ENCODE measurements around the gene HEXA. TPM values are rescaled to one million over a fixed set of nuclear protein-coding genes. Genes with fewer than 3 reads are reported as not detected.
"Not testable (repeated sequence)": the region's sequence is repeated elsewhere in the genome, so short reads cannot be mapped to it uniquely, and the experiment has no call there.

The HEXA gene
- 162 TPM for polyA plus RNA-seq
- long read RNA-seq, donor 1, full-length matches to known transcripts = 38 of 60 reads
- long read RNA-seq, donor 1, partial matches to known transcripts = 22 of 60 reads
- long read RNA-seq, donor 1, other reads (novel, unspliced or antisense) = 0 of 60 reads
- long read RNA-seq, donor 2, full-length matches to known transcripts = 63 of 110 reads
- long read RNA-seq, donor 2, partial matches to known transcripts = 47 of 110 reads
- long read RNA-seq, donor 2, other reads (novel, unspliced or antisense) = 0 of 110 reads
- long read RNA-seq, donor 3 = 0 reads
- long read RNA-seq, donor 4, full-length matches to known transcripts = 6 of 14 reads
- long read RNA-seq, donor 4, partial matches to known transcripts = 8 of 14 reads
- long read RNA-seq, donor 4, other reads (novel, unspliced or antisense) = 0 of 14 reads
- long read RNA-seq, donor 5, full-length matches to known transcripts = 23 of 30 reads
- long read RNA-seq, donor 5, partial matches to known transcripts = 7 of 30 reads
- long read RNA-seq, donor 5, other reads (novel, unspliced or antisense) = 0 of 30 reads
- long read RNA-seq, donor 6, full-length matches to known transcripts = 49 of 62 reads
- long read RNA-seq, donor 6, partial matches to known transcripts = 13 of 62 reads
- long read RNA-seq, donor 6, other reads (novel, unspliced or antisense) = 0 of 62 reads
- long read RNA-seq, donor 7, full-length matches to known transcripts = 18 of 27 reads
- long read RNA-seq, donor 7, partial matches to known transcripts = 9 of 27 reads
- long read RNA-seq, donor 7, other reads (novel, unspliced or antisense) = 0 of 27 reads
- long read RNA-seq, donor 8, full-length matches to known transcripts = 71 of 97 reads
- long read RNA-seq, donor 8, partial matches to known transcripts = 26 of 97 reads
- long read RNA-seq, donor 8, other reads (novel, unspliced or antisense) = 0 of 97 reads
- long read RNA-seq, donor 9, full-length matches to known transcripts = 72 of 127 reads
- long read RNA-seq, donor 9, partial matches to known transcripts = 55 of 127 reads
- long read RNA-seq, donor 9, other reads (novel, unspliced or antisense) = 0 of 127 reads
- long read RNA-seq, donor 10, full-length matches to known transcripts = 56 of 63 reads
- long read RNA-seq, donor 10, partial matches to known transcripts = 7 of 63 reads
- long read RNA-seq, donor 10, other reads (novel, unspliced or antisense) = 0 of 63 reads
- long read RNA-seq, donor 11, full-length matches to known transcripts = 50 of 80 reads
- long read RNA-seq, donor 11, partial matches to known transcripts = 30 of 80 reads
- long read RNA-seq, donor 11, other reads (novel, unspliced or antisense) = 0 of 80 reads

GRCh38 chr15:72375846-72376581 is at the start of gene HEXA:
Gene HEXA, minus strand, starts transcription at chr15:72376014. Its CDS starts 42 bp downstream, at chr15:72375972.
- Histone ChIP-seq H3K27me3 (ENCODE audit: control insufficient read depth, insufficient read depth, low read length) (peaks cover 4% of the 10 kb centered on the region), H3K27ac (ENCODE audit: low read length) (peak within 1 kb of the TSS; percentile 89), H3K36me3 (ENCODE audit: control insufficient read depth, insufficient read depth, low read length) (no peaks in the 10 kb centered on the region), H3K4me3 (ENCODE audit: low read length) (peak within 1 kb of the TSS; percentile 91), H3K9me3 (ENCODE audit: control insufficient read depth, low read depth, low read length) (no peaks in the 10 kb centered on the region), H3K4me1 (ENCODE audit: control insufficient read depth, insufficient read depth, low read length) (peaks cover 7% of the 10 kb centered on the region)
- DNase-seq = peak; percentile 96 to 98
- WGBS (ENCODE audit: insufficient coverage, low lambda C conversion rate) = no CpG with 5 or more reads among the region's 50 CpGs

DNA sequence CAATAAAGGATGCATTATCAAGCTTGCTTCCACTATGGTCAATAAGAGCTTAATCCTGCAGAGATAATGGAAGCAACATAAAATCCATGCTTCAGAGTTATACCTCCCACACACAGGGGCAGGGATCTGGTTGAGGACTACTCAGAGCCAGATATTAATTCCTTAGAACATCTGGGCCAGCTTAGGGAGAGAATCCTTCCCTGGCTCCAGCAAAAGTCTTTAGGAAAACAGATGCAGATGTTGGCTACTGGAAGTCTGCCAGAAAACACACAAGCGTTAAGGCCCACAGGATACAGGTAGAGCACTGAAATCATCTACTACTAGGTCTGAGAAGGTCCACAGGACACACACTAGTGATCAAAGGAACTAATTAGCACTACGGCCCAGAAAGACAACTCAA is 47.4 kb upstream of the HEXA start:
- Histone ChIP-seq H3K9me3 (ENCODE audit: control insufficient read depth, low read depth, low read length) (no peaks in the 10 kb centered on the region), H3K4me1 (ENCODE audit: control insufficient read depth, insufficient read depth, low read length) (no peaks in the 10 kb centered on the region), H3K27ac (ENCODE audit: low read length) (no peak overlapping the region), H3K36me3 (ENCODE audit: control insufficient read depth, insufficient read depth, low read length) (no peaks in the 10 kb centered on the region), H3K4me3 (ENCODE audit: low read length) (no peak overlapping the region), H3K27me3 (ENCODE audit: control insufficient read depth, insufficient read depth, low read length) (peaks cover 7% of the 10 kb centered on the region)
- DNase-seq = no peak
- WGBS (ENCODE audit: insufficient coverage, low lambda C conversion rate) = no CpG with 5 or more reads among the region's 2 CpGs

GRCh38 chr15:72421484-72421883 is 45.7 kb upstream of the HEXA start:
- no CpG with 5 or more reads among the region's 1 CpG for WGBS (ENCODE audit: insufficient coverage, low lambda C conversion rate)
- Histone ChIP-seq H3K4me1 (ENCODE audit: control insufficient read depth, insufficient read depth, low read length) (no peaks in the 10 kb centered on the region), H3K4me3 (ENCODE audit: low read length) (no peak overlapping the region)

DNA sequence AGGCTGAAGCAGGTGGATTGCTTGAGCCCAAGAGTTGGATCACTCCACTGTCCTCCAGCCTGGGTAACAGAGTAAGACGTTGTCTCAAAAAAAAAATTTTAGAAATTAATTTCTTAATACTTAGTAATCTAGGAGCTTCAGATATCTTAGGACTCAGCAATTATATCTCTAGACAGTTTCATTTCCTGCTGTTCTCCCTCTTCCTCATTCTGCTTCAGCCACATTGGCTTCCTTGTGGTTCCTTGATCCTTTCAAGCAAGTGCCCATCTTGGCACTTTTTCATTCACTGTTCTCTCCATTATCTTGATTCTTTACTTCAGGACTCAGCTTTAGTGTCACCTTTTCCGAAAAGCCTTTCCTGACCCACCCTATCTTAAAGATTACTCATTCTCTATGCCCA is 44.8 kb upstream of the HEXA start:
- Histone ChIP-seq H3K36me3 (ENCODE audit: control insufficient read depth, insufficient read depth, low read length) (no peaks in the 10 kb centered on the region), H3K4me3 (ENCODE audit: low read length) (no peak overlapping the region), H3K4me1 (ENCODE audit: control insufficient read depth, insufficient read depth, low read length) (no peaks in the 10 kb centered on the region), H3K27me3 (ENCODE audit: control insufficient read depth, insufficient read depth, low read length) (peaks cover 7% of the 10 kb centered on the region), H3K9me3 (ENCODE audit: control insufficient read depth, low read depth, low read length) (no peaks in the 10 kb centered on the region), H3K27ac (ENCODE audit: low read length) (no peak overlapping the region)
- WGBS (ENCODE audit: insufficient coverage, low lambda C conversion rate) = 88% methylated on average over 1 of the region's 2 CpGs
- no peak for DNase-seq

More at GRCh38 chr15:72421484-72421883, 45.7 kb upstream of the HEXA start:
- Histone ChIP-seq H3K9me3 (ENCODE audit: control insufficient read depth, low read depth, low read length) (no peaks in the 10 kb centered on the region), H3K27ac (ENCODE audit: low read length) (no peak overlapping the region), H3K36me3 (ENCODE audit: control insufficient read depth, insufficient read depth, low read length) (no peaks in the 10 kb centered on the region), H3K27me3 (ENCODE audit: control insufficient read depth, insufficient read depth, low read length) (peaks cover 7% of the 10 kb centered on the region)
- no peak for DNase-seq

GRCh38 chr15:72419768-72420167 is 44.0 kb upstream of the HEXA start:
- not testable (repeated sequence) for H3K4me1 ChIP-seq (ENCODE audit: control insufficient read depth, insufficient read depth, low read length); H3K4me3 ChIP-seq (ENCODE audit: low read length); H3K27me3 ChIP-seq (ENCODE audit: control insufficient read depth, insufficient read depth, low read length); DNase-seq; H3K36me3 ChIP-seq (ENCODE audit: control insufficient read depth, insufficient read depth, low read length); H3K27ac ChIP-seq (ENCODE audit: low read length); H3K9me3 ChIP-seq (ENCODE audit: control insufficient read depth, low read depth, low read length)
- no CpG with 5 or more reads among the region's 3 CpGs for WGBS (ENCODE audit: insufficient coverage, low lambda C conversion rate)

GRCh38 chr15:72415304-72415703 is 39.5 kb upstream of the HEXA start:
- WGBS (ENCODE audit: insufficient coverage, low lambda C conversion rate) = 100% methylated on average over 1 of the region's 2 CpGs
- H3K36me3 ChIP-seq (ENCODE audit: control insufficient read depth, insufficient read depth, low read length) = no peaks in the 10 kb centered on the region
- no peaks in the 10 kb centered on the region for H3K9me3 ChIP-seq (ENCODE audit: control insufficient read depth, low read depth, low read length)
- H3K27ac ChIP-seq (ENCODE audit: low read length) = no peak overlapping the region
- no peaks in the 10 kb centered on the region for H3K4me1 ChIP-seq (ENCODE audit: control insufficient read depth, insufficient read depth, low read length)
- peaks cover 1% of the 10 kb centered on the region for H3K27me3 ChIP-seq (ENCODE audit: control insufficient read depth, insufficient read depth, low read length)
- H3K4me3 ChIP-seq (ENCODE audit: low read length) = no peak overlapping the region
- no peak for DNase-seq

- not testable (repeated sequence) for H3K27me3 ChIP-seq (ENCODE audit: control insufficient read depth, insufficient read depth, low read length); H3K27ac ChIP-seq (ENCODE audit: low read length); H3K9me3 ChIP-seq (ENCODE audit: control insufficient read depth, low read depth, low read length); H3K4me3 ChIP-seq (ENCODE audit: low read length); H3K36me3 ChIP-seq (ENCODE audit: control insufficient read depth, insufficient read depth, low read length); H3K4me1 ChIP-seq (ENCODE audit: control insufficient read depth, insufficient read depth, low read length); DNase-seq
- WGBS (ENCODE audit: insufficient coverage, low lambda C conversion rate) = no CpG with 5 or more reads among the region's 3 CpGs
Observed at GRCh38 chr15:72413337-72413736, 37.5 kb upstream of the HEXA start.

GRCh38 chr15:72411544-72411943 is 35.7 kb upstream of the HEXA start:
- no peak overlapping the region for H3K27ac ChIP-seq (ENCODE audit: low read length)
- 60% methylated on average over 1 of the region's 1 CpG for WGBS (ENCODE audit: insufficient coverage, low lambda C conversion rate)
- no peaks in the 10 kb centered on the region for H3K36me3 ChIP-seq (ENCODE audit: control insufficient read depth, insufficient read depth, low read length)
- no peak overlapping the region for H3K4me3 ChIP-seq (ENCODE audit: low read length)
- DNase-seq = no peak
- H3K9me3 ChIP-seq (ENCODE audit: control insufficient read depth, low read depth, low read length) = no peaks in the 10 kb centered on the region
- H3K4me1 ChIP-seq (ENCODE audit: control insufficient read depth, insufficient read depth, low read length) = no peaks in the 10 kb centered on the region
- peaks cover 15% of the 10 kb centered on the region for H3K27me3 ChIP-seq (ENCODE audit: control insufficient read depth, insufficient read depth, low read length)

DNA sequence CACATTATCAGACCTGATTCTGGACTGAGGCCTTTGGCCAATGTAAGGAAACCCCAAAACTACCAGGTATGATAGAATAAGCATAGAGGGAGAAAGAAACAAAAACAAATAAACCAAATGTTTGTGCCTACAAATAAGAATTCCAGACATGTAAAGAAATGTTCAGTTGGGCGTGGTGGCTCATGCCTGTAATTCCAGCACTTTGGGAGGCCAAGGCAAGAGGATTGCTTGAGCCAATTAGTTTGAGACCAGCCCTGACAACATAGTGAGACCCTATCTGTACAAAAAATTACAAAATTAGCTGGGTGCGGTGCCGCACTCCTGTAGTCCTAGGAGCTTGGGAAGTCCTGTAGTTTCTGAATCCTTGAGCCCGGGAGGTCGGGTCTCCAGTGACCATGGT is 35.3 kb upstream of the HEXA start:
- Histone ChIP-seq H3K4me1 (ENCODE audit: control insufficient read depth, insufficient read depth, low read length) (no peaks in the 10 kb centered on the region), H3K36me3 (ENCODE audit: control insufficient read depth, insufficient read depth, low read length) (no peaks in the 10 kb centered on the region), H3K4me3 (ENCODE audit: low read length) (no peak overlapping the region), H3K27ac (ENCODE audit: low read length) (no peak overlapping the region), H3K27me3 (ENCODE audit: control insufficient read depth, insufficient read depth, low read length) (peaks cover 15% of the 10 kb centered on the region), H3K9me3 (ENCODE audit: control insufficient read depth, low read depth, low read length) (no peaks in the 10 kb centered on the region)
- no CpG with 5 or more reads among the region's 5 CpGs for WGBS (ENCODE audit: insufficient coverage, low lambda C conversion rate)
- no peak for DNase-seq
